Measurements from ENCODE around the gene SH2B2.

The SH2B2 gene

GRCh38 chr7:102280521-102280920, 6.1 kb upstream of the SH2B2 start:
- Histone ChIP-seq H3K9ac (ENCODE audit: low read depth, low read length) (no peak overlapping the region), H3K27me3 (ENCODE audit: control insufficient read depth, insufficient read depth, low read length) (0 out of 2 replicates have a peak, but pooled peaks cover 5% of the 10 kb centered on the region), H3K4me3 (ENCODE audit: low read depth, low read length) (no peak overlapping the region), H3K4me1 (ENCODE audit: control insufficient read depth, insufficient read depth, low read length) (0 out of 2 replicates have a peak, but pooled peaks cover 4% of the 10 kb centered on the region), H3K36me3 (ENCODE audit: control insufficient read depth, insufficient read depth, low read length) (no peaks in the 10 kb centered on the region), H3K27ac (ENCODE audit: low read depth, low read length) (no peak overlapping the region), H3K9me3 (ENCODE audit: control insufficient read depth, insufficient read depth, low read length) (no peaks in the 10 kb centered on the region)

DNA sequence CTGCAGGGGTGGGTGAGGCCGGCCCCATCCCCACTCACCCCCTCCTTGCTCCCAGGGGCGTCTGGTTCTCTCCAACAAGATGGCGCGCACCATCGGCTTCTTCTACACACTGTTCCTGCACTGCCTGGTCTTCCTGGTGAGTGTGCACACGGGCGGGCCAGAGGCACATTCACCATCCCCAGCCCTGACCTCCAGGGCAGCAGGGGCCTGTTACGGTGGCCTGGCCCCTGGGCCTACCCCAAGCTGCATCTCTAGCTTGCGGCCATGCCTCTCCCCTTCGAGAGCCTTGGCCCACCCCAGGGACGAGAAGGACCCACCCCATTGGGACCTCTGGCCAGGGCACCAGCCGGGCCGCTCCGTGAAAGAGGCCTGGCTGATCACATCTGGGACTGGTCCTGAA, 4.9 kb upstream of the SH2B2 start:
- Histone ChIP-seq H3K4me1 (ENCODE audit: control insufficient read depth, insufficient read depth, low read length) (0 out of 2 replicates have a peak, but pooled peaks cover 4% of the 10 kb centered on the region), H3K27me3 (ENCODE audit: control insufficient read depth, insufficient read depth, low read length) (0 out of 2 replicates have a peak, but pooled peaks cover 7% of the 10 kb centered on the region), H3K4me3 (ENCODE audit: low read depth, low read length) (no peak overlapping the region), H3K36me3 (ENCODE audit: control insufficient read depth, insufficient read depth, low read length) (no peaks in the 10 kb centered on the region), H3K9me3 (ENCODE audit: control insufficient read depth, insufficient read depth, low read length) (no peaks in the 10 kb centered on the region), H3K9ac (ENCODE audit: low read depth, low read length) (no peak overlapping the region), H3K27ac (ENCODE audit: low read depth, low read length) (no peak overlapping the region)

DNA sequence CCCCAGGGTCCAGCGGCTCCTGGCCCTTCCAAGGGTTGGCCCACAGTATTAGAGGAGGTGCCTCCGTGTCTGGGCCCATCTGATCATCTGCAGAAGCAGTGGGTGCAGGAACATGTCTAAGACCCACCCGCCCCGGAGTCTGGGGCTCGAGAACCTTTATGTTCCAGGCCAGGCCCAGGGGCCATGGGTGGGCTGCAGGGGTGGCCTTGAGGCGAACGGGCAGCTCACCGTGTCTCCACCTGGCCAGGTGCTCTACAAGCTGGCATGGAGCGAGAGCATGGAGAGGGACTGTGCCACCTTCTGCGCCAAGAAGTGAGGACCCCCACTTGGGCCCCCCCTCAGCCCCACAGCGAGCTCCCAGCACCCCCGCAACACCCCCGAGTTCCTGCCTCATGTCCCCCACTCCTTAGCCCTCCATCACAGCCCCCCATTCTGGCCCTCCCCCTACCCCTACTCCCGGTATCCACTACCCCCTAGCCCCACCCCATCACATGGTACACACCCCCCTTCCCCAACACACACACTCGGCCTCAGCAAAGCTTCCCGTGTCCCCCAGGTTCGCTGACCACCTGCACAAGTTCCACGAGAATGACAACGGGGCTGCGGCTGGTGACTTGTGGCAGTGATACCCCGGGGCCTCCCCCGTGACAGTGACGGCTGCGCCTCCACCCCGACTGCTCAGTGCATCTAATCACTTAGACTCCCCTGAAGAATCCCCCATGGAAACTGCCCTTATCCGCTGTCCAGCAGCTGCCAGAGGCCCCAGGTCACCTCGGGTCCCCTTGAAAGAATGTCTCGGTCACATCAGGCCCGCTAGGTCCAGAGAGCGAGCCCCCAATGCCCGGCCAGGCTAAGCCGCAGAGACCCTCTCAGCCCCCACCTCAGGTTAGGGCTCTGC, 4.0 kb upstream of the SH2B2 start:
- Histone ChIP-seq H3K27me3 (ENCODE audit: control insufficient read depth, insufficient read depth, low read length) (peaks cover 7% of the 10 kb centered on the region; the same call in 1 of the 2 replicates), H3K36me3 (ENCODE audit: control insufficient read depth, insufficient read depth, low read length) (no peaks in the 10 kb centered on the region), H3K4me3 (ENCODE audit: low read depth, low read length) (no peak overlapping the region), H3K27ac (ENCODE audit: low read depth, low read length) (no peak overlapping the region), H3K4me1 (ENCODE audit: control insufficient read depth, insufficient read depth, low read length) (0 out of 2 replicates have a peak, but pooled peaks cover 4% of the 10 kb centered on the region), H3K9ac (ENCODE audit: low read depth, low read length) (no peak overlapping the region), H3K9me3 (ENCODE audit: control insufficient read depth, insufficient read depth, low read length) (no peaks in the 10 kb centered on the region)

DNA sequence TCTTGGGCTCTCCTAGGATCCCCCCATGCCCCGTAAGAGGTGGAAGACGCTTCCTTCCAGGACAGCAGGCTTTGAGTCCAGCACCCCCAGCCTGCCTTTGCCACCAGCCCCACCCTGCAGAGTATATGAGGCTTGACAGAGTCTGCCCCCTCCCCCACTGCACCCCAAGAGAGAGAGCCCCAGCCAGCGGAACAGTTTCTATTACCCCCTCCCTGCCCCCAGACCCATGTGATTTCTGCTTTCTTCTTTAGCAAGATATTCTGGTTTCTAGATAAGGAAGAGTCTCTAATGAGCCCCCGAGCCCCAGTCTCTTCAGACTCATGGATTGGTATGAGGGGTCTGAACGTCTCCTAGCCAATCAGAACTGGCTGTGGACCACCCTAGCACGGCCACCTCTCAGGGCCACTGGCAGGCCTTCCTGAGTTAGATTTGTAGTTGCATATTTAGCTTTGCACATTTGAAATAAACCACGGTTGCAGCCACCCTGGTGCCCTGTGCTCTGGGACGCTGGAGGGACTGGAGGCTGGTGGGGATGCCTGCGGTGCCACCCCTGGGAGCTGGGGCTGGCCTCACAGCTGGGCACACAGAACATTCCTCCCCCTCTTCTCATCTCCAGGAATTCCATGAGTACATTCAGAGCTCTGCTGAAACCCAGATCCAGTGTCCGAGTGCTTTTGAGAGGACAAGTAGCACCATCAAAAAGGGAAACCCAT, 3.0 kb upstream of the SH2B2 start:
- H3K36me3 ChIP-seq (ENCODE audit: control insufficient read depth, insufficient read depth, low read length): no peaks in the 10 kb centered on the region
- H3K27me3 ChIP-seq (ENCODE audit: control insufficient read depth, insufficient read depth, low read length): peaks cover 14% of the 10 kb centered on the region; the same call in 1 of the 2 replicates
- 0 out of 2 replicates have a peak, but pooled peaks cover 10% of the 10 kb centered on the region for H3K4me1 ChIP-seq (ENCODE audit: control insufficient read depth, insufficient read depth, low read length)
- no peak overlapping the region for H3K9ac ChIP-seq (ENCODE audit: low read depth, low read length)
- H3K27ac ChIP-seq (ENCODE audit: low read depth, low read length): no peak overlapping the region
- no peak overlapping the region for H3K4me3 ChIP-seq (ENCODE audit: low read depth, low read length)
- H3K9me3 ChIP-seq (ENCODE audit: control insufficient read depth, insufficient read depth, low read length): no peaks in the 10 kb centered on the region

DNA sequence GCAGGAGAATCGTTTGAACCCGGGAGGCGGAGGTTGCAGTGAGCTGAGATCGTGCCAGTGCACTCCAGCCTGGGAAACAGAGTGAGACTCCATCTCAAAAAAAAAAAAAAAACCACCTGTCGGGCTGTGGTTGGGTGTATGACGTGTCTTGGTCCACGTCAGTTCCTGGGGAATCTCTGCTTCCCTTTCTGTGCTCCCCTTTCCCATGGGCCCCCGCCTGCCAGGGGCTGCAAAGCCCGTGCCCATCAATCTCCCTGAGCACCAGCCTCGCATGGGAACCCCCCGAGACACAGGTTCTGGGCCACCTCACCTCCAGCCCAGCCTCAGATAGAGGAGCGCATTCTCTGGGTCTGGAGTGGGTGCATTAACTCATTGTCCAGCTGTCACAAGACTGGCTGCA, 2.3 kb upstream of the SH2B2 start:
- no peak overlapping the region for H3K4me3 ChIP-seq (ENCODE audit: low read depth, low read length)
- H3K27ac ChIP-seq (ENCODE audit: low read depth, low read length): no peak overlapping the region
- no peaks in the 10 kb centered on the region for H3K9me3 ChIP-seq (ENCODE audit: control insufficient read depth, insufficient read depth, low read length)
- H3K9ac ChIP-seq (ENCODE audit: low read depth, low read length): no peak overlapping the region
- H3K27me3 ChIP-seq (ENCODE audit: control insufficient read depth, insufficient read depth, low read length): peaks cover 15% of the 10 kb centered on the region; the same call in 1 of the 2 replicates
- H3K36me3 ChIP-seq (ENCODE audit: control insufficient read depth, insufficient read depth, low read length): no peaks in the 10 kb centered on the region
- 0 out of 2 replicates have a peak, but pooled peaks cover 10% of the 10 kb centered on the region for H3K4me1 ChIP-seq (ENCODE audit: control insufficient read depth, insufficient read depth, low read length)

DNA sequence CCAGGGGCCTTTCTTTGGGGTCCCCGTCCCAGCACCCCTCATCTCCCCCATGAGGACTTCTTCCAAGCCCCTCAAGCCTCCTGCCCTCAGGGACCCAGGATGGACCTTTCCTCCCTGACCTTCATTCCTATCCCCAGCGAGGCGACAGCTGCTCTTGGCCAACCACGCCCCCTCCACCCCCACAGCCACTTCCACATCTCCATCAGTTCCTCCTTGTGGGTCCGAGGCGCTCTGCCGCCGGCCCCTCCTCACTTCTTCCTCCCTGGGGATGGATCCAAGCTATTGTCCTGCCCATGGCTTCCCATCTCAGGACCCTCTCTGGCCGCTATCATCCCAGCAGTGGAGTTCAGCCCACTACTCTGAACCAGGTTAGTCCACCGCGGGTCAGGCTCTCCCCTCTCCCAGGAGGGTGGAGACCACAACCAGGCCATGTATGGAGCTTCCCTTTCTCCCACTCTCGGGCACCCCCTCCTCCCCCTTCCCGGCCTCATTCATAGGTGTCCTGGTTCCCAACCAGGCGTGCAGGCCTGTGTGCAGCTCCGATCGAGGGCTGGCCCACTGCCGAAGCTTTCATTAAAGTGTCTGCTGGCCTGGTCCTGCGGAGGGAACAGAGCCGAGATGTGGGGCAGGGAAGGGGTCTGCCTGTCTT, 1.7 kb upstream of the SH2B2 start:
- 0 out of 2 replicates have a peak, but pooled peaks cover 6% of the 10 kb centered on the region for H3K4me1 ChIP-seq (ENCODE audit: control insufficient read depth, insufficient read depth, low read length)
- H3K27ac ChIP-seq (ENCODE audit: low read depth, low read length): no peak overlapping the region
- no peak overlapping the region for H3K4me3 ChIP-seq (ENCODE audit: low read depth, low read length)

GRCh38 chr7:102285540-102286236, 980 bp upstream of the SH2B2 start:
- H3K9me3 ChIP-seq (ENCODE audit: control insufficient read depth, insufficient read depth, low read length): no peaks in the 10 kb centered on the region
- 0 out of 2 replicates have a peak, but pooled peaks cover 6% of the 10 kb centered on the region for H3K4me1 ChIP-seq (ENCODE audit: control insufficient read depth, insufficient read depth, low read length)
- H3K27ac ChIP-seq (ENCODE audit: low read depth, low read length): no peak overlapping the region
- H3K36me3 ChIP-seq (ENCODE audit: control insufficient read depth, insufficient read depth, low read length): no peaks in the 10 kb centered on the region
- H3K27me3 ChIP-seq (ENCODE audit: control insufficient read depth, insufficient read depth, low read length): peaks cover 15% of the 10 kb centered on the region; the same call in 1 of the 2 replicates
- H3K4me3 ChIP-seq (ENCODE audit: low read depth, low read length): peak overlapping the region; percentile 71; the same call in 1 of the 2 replicates
- H3K9ac ChIP-seq (ENCODE audit: low read depth, low read length): no peak overlapping the region

More for the DNA sequence above, 1.7 kb upstream of the SH2B2 start:
- H3K9me3 ChIP-seq (ENCODE audit: control insufficient read depth, insufficient read depth, low read length): no peaks in the 10 kb centered on the region
- no peaks in the 10 kb centered on the region for H3K36me3 ChIP-seq (ENCODE audit: control insufficient read depth, insufficient read depth, low read length)
- no peak overlapping the region for H3K9ac ChIP-seq (ENCODE audit: low read depth, low read length)
- H3K27me3 ChIP-seq (ENCODE audit: control insufficient read depth, insufficient read depth, low read length): peaks cover 15% of the 10 kb centered on the region; the same call in 1 of the 2 replicates

DNA sequence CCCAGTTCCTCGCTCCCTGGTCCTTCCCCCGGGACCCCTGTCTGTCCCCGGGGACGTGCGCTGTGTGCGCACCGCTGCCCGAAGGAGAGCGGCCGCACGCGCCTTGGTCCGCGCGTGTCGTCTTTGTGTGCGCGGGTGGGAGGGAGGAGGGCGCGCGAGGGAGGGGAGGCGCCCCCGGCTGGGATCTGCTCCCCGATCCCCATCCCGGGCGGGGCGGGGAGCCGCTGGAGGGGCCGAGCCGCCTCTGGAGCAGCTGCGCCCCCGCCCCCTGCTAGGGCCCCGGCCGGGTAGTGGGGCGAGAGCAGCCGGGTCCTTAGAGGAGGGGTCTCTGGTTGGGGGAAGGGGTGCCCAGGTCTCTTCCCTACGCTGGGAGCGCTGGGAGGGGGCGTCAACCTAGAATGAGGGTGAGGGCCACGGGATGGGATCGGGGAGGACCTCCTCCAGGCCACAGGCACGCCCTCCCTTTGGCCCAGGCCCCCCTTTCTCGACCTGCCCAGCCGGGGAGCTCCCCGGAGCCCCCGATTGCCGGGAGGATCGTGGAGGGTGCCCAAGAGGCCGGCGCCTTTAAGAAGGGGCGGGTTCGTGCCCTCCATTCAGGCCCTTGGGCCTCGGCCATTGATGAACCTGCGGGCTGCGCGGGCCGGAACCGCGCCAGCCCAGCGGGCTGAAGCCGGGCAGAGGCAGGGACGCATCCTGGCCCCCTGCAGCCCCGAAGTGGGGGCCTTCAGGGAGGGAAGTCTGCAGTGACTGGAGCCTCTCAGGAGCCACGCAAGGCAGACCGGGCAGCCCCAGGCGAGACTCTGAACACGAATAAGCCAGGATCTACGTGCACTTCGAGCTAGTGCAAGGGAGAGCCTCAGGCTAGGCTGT, 678 bp downstream of the SH2B2 start:
- Histone ChIP-seq H3K4me3 (ENCODE audit: low read depth, low read length) (peak overlapping the region; percentile 87), H3K9ac (ENCODE audit: low read depth, low read length) (0 out of 2 replicates have a peak overlapping the region, but pooled peaks have one; percentile 25), H3K9me3 (ENCODE audit: control insufficient read depth, insufficient read depth, low read length) (no peaks in the 10 kb centered on the region), H3K4me1 (ENCODE audit: control insufficient read depth, insufficient read depth, low read length) (0 out of 2 replicates have a peak, but pooled peaks cover 6% of the 10 kb centered on the region), H3K27me3 (ENCODE audit: control insufficient read depth, insufficient read depth, low read length) (peaks cover 15% of the 10 kb centered on the region; the same call in 1 of the 2 replicates), H3K36me3 (ENCODE audit: control insufficient read depth, insufficient read depth, low read length) (no peaks in the 10 kb centered on the region), H3K27ac (ENCODE audit: low read depth, low read length) (no peak overlapping the region)

- Histone ChIP-seq H3K36me3 (ENCODE audit: control insufficient read depth, insufficient read depth, low read length) (no peaks in the 10 kb centered on the region), H3K9me3 (ENCODE audit: control insufficient read depth, insufficient read depth, low read length) (no peaks in the 10 kb centered on the region), H3K27me3 (ENCODE audit: control insufficient read depth, insufficient read depth, low read length) (peaks cover 15% of the 10 kb centered on the region; the same call in 1 of the 2 replicates), H3K27ac (ENCODE audit: low read depth, low read length) (no peak overlapping the region), H3K4me3 (ENCODE audit: low read depth, low read length) (peak overlapping the region; percentile 87), H3K4me1 (ENCODE audit: control insufficient read depth, insufficient read depth, low read length) (0 out of 2 replicates have a peak, but pooled peaks cover 6% of the 10 kb centered on the region), H3K9ac (ENCODE audit: low read depth, low read length) (no peak overlapping the region)
Observed at GRCh38 chr7:102287981-102288278, 1.3 kb downstream of the SH2B2 start.
